ENCODE results near the gene ENG. TPM values are rescaled to one million over a fixed set of nuclear protein-coding genes. Genes with fewer than 3 reads are reported as not detected.

The ENG gene
- total and polyA plus RNA-seq, 2 donors from 2014 or later = 135 to 158 TPM

GRCh38 chr9:127899128-127899943 is 44.9 kb upstream of the ENG start, which contains the start of gene ST6GALNAC6:
Gene ST6GALNAC6 (minus strand): TSS chr9:127899603. CDS start chr9:127897981, 1,622 bp downstream.
- Histone ChIP-seq H3K4me3 (ENCODE audit: low read length in 3 of 3) (peak within 1 kb of the TSS; percentile 62 to 74 (median 71)), H3K27ac (ENCODE audit: low read depth in 2 of 2, low read length in 2 of 2) (peak within 1 kb of the TSS; percentile 83 to 91), H3K36me3 (ENCODE audit: control insufficient read depth in 2 of 3, insufficient read depth in 3 of 3, low read length in 3 of 3) (peaks cover 6 to 9% (median 8%) of the 10 kb centered on the region in 3 donors), H3K4me1 (ENCODE audit: control insufficient read depth in 2 of 3, insufficient read depth in 2 of 3, low read depth in 1 of 3, low read length in 3 of 3) (peaks cover 0 to 31% (median 19%) of the 10 kb centered on the region in 3 donors), H3K27me3 (ENCODE audit: control insufficient read depth, insufficient read depth, low read length) (no peaks in the 10 kb centered on the region), H3K9me3 (ENCODE audit: control insufficient read depth in 2 of 3, insufficient read depth in 1 of 3, low read length in 3 of 3) (no peaks in the 10 kb centered on the region), H3K9ac (ENCODE audit: low read length in 3 of 3) (peak within 1 kb of the TSS; percentile 26 to 73 (median 67))
- no peak for TF ChIP-seq CTCF (IDR thresholded peaks at IDR 0.05; ENCODE audit: borderline replicate concordance, extremely low read depth, insufficient read depth)
- DNase-seq (peak; percentile 73 to 95 (median 88)), FAIRE-seq (no peak)
- intact Hi-C loops (cut with DNase I) = no loop called here

GRCh38 chr9:127898433-127899127 is 44.1 kb upstream of the ENG start:
- no peak for TF ChIP-seq CTCF (IDR thresholded peaks at IDR 0.05; ENCODE audit: borderline replicate concordance, extremely low read depth, insufficient read depth)
- H3K9ac ChIP-seq (ENCODE audit: low read length in 3 of 3) = peak overlapping the region in 2 of 3 donors; percentile 67 to 73
- peak; percentile 73 to 92 (median 86) for DNase-seq
- intact Hi-C loops (cut with DNase I) = no loop called here
- no peaks in the 10 kb centered on the region for H3K9me3 ChIP-seq (ENCODE audit: control insufficient read depth in 2 of 3, insufficient read depth in 1 of 3, low read length in 3 of 3)
- H3K4me3 ChIP-seq (ENCODE audit: low read length in 3 of 3) = peak overlapping the region; percentile 62 to 73 (median 71)
- peaks cover 0 to 24% (median 12%) of the 10 kb centered on the region in 3 donors for H3K4me1 ChIP-seq (ENCODE audit: control insufficient read depth in 2 of 3, insufficient read depth in 2 of 3, low read depth in 1 of 3, low read length in 3 of 3)
- no peak for FAIRE-seq
- H3K27me3 ChIP-seq (ENCODE audit: control insufficient read depth, insufficient read depth, low read length) = no peaks in the 10 kb centered on the region
- peak overlapping the region; percentile 83 to 91 for H3K27ac ChIP-seq (ENCODE audit: low read depth in 2 of 2, low read length in 2 of 2)
- H3K36me3 ChIP-seq (ENCODE audit: control insufficient read depth in 2 of 3, insufficient read depth in 3 of 3, low read length in 3 of 3) = peaks cover 8 to 16% (median 12%) of the 10 kb centered on the region in 3 donors

GRCh38 chr9:127897193-127897692 is 42.8 kb upstream of the ENG start:
- Histone ChIP-seq H3K36me3 (ENCODE audit: control insufficient read depth in 2 of 3, insufficient read depth in 3 of 3, low read length in 3 of 3) (peaks cover 10 to 22% (median 20%) of the 10 kb centered on the region in 3 donors), H3K27ac (ENCODE audit: low read depth in 2 of 2, low read length in 2 of 2) (peak overlapping the region; percentile 86), H3K9ac (ENCODE audit: low read length in 3 of 3) (peak overlapping the region in 1 of 3 donors; percentile 65), H3K4me3 (ENCODE audit: low read length in 3 of 3) (peak overlapping the region in 1 of 3 donors; percentile 52), H3K4me1 (ENCODE audit: control insufficient read depth in 2 of 3, insufficient read depth in 2 of 3, low read depth in 1 of 3, low read length in 3 of 3) (peaks cover 0 to 19% (median 7%) of the 10 kb centered on the region in 3 donors), H3K27me3 (ENCODE audit: control insufficient read depth, insufficient read depth, low read length) (no peaks in the 10 kb centered on the region), H3K9me3 (ENCODE audit: control insufficient read depth in 2 of 3, insufficient read depth in 1 of 3, low read length in 3 of 3) (peaks cover 0 to 6% (median 0%) of the 10 kb centered on the region in 3 donors)
- intact Hi-C loops (cut with DNase I) = no loop called here
- TF ChIP-seq CTCF (IDR thresholded peaks at IDR 0.05; ENCODE audit: borderline replicate concordance, extremely low read depth, insufficient read depth) = no peak
- no peak for FAIRE-seq
- peak; percentile 92 to 97 (median 94) for DNase-seq
